GM21360 (cell line): ENCODE results near the gene GHDC.
A peak's percentile ranks its signal among the peaks of the same experiment; 100 is the strongest.
"Not testable (repeated sequence)": the region's sequence is repeated elsewhere in the genome, so short reads cannot be mapped to it uniquely, and the experiment has no call there.

Experiments used
- ATAC-seq: cut with Tn5 transposase; IDR thresholded peaks from one replicate; pipeline ENCODE4 v1.9.1; 2021; ENCODE audit warnings: mild to moderate bottlenecking, moderate library complexity; ENCODE audit not compliant: unreplicated experiment

Gene GHDC, protein sequence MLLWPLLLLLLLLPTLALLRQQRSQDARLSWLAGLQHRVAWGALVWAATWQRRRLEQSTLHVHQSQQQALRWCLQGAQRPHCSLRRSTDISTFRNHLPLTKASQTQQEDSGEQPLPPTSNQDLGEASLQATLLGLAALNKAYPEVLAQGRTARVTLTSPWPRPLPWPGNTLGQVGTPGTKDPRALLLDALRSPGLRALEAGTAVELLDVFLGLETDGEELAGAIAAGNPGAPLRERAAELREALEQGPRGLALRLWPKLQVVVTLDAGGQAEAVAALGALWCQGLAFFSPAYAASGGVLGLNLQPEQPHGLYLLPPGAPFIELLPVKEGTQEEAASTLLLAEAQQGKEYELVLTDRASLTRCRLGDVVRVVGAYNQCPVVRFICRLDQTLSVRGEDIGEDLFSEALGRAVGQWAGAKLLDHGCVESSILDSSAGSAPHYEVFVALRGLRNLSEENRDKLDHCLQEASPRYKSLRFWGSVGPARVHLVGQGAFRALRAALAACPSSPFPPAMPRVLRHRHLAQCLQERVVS

DNA sequence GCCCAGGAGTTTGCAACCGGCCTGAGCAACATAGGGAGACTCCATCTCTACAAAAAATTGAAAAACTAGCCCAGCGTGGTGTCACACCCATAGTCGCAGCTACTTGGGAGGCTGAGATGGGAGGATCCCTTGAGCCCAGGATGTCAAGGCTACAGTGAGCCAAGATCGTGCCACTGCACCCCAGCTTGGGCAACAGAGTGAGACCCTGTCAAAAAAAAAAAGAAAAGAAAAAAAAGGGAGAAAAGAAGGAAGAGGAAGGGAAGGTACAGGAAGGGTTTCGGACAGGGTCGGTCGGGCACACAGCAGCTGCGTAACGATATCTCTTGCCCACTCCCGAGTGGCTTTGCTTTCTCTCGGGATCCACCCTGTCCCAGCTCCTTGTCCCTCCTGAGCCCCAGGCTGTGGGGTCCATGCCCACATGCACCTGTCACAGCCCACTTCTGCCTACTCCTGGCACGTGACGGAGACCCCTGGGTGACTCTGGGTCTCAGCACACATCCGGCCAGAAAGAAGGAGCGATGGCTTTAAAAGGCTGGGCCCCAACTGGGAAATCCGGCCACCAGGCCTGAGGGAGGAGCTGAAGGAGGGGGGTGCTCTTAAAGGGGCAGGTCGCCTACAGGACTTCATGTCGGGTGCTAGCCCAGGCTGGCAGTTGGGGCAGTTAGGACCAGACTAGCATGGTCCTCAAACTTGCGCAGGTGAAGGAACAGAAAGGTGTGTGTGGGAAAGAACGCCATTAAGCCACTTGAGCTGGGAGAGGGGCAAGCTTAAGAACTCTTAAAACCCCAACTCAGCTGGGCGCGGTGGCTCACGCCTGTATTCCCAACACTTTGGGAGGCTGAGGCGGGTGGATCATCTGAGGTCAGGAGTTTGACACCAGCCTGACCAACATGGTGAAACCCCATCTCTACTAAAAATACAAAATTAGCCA is at the start of gene GHDC:
Gene GHDC, minus strand, starts transcription at position 526 of the 931 bp plus-strand sequence. CDS start 913 bp downstream, outside the sequence.
- ATAC-seq = peak; percentile 68

DNA sequence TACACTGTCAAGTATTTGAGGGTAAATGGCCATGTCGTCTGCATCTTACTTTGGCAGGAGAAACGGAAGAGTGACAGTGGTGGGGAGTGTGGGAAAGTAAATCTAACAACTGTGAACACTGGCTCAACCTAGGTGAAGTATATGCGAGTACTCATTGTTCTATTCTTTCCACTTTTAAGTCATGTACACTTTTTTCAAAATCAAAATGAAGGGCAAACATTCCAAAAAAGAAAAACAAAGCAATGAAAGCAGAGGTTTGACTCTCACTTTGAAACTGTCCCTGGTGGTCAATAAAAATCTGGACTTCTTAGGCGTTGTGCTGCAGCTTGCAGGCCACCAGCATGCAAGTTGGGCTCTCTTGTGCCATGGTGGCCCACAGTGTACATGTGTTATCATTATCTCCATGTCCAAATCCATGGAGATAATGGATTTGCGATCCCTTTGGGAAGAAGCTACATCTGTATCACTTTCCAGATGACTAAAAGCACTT is 49.2 kb upstream of the GHDC start:
- no peak for ATAC-seq

DNA sequence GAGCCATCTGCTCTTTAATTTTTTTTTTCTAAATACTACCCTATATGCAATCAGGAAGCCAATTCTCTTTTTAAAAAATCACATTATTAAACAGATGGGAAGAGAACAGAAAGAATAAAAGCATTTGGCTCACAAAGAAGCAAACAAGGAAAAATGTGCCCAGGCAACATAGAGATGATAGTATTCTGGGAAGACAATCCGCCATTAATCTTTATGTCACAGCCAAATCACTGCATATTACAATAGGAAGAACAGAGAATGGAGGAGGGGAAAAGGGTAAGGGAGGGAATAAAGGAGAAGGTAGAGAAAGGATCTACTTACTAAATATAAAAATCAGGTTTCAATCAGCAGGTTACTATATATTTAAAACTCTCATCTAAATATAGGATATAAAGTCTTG is 47.6 kb upstream of the GHDC start:
- ATAC-seq = no peak

DNA sequence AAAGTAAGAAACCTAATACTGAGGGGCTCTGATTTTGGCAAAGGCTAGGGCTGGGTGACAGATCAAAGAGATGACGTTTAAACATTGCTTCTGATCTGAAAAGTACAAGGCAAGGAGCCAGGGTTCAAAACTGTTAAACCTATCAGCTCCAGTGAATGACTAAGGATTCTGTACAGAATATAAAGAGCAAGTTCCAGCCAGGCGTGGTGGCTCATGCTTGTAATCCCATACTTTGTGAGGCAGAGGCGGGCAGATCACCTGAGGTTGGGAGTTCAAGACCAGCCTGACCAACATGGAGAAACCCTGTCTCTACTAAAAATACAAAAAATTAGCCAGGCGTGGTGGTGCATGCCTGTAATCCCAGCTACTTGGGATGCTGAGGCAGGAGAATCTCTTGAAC is 46.6 kb upstream of the GHDC start:
- ATAC-seq = not testable (repeated sequence)

DNA sequence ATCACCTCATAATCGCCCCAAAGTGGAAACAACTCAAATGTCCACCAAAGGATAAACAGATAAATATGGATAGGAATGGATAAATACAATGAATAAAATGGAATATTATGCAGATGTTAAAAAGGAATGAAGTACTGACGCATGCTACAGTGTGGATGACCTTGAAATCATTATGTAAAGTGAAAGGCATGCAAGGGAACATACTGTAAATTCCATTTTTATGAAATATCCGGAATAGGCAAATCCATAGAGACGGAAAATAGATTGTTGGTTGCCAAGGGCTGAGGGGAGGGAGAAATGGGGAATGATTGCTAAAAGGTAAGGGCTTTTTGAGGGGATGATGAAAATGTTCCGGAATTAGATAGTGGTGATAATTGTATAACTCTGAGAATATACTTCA is 45.9 kb upstream of the GHDC start:
- ATAC-seq = no peak

DNA sequence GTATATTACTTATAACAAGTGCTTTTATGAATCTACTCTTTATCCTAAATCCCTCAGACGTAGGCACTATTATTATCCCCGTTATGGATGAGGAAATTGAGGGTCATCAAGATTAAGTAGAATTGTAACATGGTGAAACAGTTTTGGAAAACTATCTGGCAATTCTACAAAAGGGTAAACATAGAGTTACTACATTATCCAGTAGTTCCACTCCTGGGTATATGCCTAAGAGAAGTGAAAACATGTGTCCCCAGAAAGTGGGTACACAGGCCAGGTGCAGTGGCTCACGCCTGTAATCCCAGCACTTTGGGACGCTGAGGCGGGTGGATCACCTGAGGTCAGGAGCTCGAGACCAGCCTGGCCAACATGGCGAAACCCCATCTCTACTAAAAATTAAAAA is 45.3 kb upstream of the GHDC start:
- not testable (repeated sequence) for ATAC-seq

DNA sequence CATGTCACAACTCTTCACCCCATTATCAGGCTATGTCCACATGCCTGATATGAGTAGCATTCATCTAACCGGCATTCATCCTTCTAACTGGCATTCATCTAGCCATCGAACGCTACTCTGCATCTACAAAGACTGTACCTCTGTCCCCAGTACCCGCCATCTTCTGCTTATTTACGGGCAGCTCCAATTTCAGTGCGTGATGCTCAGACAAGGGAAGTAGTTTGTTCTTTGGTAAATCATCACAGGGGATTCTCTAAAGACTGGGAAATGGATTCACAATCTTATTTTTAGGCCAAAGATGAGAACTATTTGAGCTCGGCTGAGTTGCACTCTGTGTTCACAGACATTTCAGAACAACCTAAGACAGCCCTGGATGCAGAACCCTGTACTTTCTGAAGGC is 42.5 kb upstream of the GHDC start:
- no peak for ATAC-seq

DNA sequence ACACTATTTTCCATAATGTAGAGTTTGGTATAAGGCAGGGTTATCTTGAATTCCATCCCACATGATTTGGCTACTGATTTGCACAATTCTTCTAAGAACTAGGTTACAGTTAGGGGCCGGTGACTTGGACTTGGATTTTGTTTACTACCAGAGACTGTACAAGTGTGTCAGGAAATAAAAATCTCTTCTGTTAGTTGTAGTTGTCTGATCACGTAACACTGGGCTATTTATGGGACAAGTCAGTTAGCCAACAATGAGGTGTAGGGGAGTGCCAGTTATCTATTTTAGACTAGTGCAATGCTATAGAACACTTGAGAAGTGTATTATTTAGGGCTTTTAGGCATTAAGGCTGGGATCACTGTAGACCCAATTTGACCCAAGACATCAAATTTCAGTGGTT is 39.7 kb upstream of the GHDC start:
- ATAC-seq = no peak

DNA sequence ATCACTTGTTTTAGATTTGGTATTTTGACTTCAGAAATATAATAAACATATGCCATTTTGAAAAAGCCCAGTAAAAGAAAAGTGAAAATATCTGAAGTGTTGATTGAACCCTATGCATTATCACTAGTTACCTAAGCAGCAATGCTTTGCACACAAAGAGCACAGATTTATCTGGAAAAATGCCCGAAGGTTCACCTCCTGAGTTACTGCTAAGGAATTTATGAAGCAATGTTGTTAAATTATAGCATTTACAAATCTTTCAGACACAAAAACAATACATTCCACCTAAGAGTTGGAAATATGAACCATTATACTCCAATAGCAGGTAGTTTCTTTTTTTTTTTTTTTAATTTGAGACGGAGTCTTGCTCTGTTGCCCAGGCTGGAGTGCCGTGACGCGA is 38.9 kb upstream of the GHDC start:
- ATAC-seq = no peak

DNA sequence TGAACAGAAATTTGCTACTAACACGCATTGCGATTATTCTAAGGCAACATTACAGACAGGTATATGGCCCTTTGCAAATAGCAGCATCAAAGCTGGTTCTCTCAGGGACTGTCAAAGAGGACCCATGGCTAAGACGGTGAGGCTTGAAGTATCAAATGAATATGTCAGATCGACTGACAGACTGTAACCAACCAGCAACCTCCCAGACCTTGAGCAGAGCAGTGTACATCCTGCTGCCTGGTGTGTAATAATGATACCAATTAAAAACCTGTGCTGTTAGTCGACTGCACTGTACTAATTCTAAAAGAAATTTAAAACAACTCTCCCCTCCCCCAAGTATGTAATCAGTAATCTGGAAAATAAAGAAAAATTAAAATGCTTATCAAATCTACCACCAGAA is 35.9 kb upstream of the GHDC start:
- no peak for ATAC-seq

DNA sequence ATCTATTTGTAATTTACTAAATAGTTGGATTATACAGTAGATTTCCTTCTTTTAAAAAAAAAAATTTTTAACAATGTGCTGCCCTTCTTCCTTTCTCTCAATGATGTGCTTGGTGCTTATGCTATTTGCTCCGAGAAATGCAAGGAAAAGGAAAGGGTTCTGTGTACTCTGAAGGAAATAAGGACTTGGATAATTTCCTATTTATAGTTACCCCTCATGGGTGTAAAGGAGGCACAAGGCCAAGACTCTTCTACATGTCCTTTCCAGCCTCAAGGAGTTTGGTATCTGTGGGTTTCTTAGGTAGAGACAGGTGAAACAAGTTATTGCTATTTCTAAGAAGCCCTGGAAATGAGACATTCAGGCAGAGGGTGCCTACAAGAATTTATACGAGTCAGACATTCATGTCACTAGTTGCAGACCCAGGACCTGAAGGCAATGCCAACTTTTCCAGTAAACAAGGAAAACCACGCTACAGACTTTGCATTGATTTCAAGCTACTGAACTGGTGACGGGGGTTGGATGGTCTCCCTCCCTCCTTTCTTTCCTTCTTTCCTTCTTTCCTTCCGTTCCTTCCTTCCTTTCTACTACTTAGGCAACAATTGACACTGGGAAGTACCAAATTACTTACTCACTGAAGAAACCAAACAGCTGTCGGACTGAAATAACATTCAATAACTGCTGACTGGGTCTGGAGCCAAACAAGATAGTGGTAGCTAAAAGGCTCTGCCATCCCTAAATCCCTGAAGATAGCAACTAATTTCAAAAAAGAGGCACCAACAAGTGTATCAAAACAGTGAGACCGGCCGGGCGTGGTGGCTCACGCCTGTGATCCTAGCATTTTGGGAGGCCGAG is 33.8 kb upstream of the GHDC start:
- no peak for ATAC-seq

DNA sequence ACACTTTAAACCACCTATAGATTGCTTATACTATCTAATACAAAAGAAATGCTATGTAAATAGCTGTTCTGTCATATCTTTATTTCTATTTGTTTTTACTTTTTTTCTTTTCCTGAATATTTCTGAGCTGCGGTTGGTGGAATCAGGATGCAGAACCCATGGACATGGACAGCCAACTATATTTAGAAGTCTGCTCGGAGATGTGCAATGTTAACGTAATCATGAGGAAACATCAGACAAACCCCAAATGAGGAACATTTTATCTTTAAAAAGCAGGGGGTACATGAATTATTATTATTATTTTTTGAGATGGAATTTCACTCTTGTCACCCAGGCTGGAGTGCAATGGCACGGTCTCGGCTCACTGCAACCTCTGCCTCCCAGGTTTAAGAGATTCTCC is 31.4 kb upstream of the GHDC start:
- no peak for ATAC-seq

DNA sequence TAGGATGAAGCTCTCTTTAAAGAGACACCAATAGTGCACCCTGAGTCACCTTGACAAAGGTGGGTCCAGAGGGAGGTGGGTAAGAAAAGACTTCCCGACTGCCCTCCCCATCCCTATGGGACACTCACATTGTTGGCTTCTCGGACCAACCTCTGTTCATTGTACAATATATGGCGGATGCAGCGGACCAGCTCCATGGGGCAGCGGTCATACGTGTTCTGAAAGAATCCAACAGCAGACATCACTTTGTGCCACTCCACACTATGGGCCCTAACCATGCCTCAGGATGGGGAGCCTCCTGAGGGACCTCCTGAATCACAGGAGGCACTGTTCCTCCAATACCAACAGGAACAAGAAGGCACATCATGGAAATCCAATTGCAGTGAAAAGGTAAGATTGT is 30.4 kb upstream of the GHDC start:
- no peak for ATAC-seq

DNA sequence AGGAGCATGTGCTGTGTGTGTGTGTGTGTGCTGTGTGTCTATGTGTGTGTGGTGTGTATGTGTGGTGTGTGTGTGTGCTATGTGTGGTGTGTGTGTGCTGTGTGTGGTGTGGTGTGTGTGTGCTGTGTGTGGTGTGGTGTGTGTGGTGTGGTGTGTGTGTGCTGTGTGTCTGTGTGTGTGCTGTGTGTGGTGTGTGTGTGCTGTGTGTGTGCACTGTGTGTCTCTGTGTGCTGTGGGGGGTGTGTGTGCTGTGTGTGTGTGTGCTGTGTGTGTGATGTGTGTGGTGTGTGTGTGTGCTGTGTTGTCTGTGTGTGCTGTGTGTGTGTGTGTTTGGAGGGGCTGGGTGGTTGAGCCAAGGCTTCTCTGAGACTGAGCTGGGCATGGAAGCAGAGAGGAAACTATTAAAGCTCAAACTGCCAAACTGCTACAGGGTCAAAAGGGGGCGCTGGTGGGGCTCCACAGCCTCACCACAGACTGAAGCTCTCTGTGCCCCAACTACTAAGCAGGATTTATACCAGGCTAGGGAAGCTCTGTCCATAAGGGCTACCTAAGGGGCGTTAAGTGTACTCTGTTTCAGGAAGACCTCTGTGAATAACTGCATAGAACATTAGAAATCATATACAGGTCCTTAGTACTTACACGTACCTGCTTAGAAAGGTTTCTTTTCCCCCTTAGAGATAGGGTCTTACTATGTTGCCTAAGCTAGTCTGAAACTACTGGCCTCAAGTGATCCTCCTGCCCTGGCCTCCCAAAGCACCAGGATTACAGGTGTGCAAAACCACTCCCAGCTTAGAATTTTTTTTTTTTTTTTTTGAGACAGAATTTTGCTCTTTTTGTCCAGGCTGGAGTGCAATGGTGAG is 27.8 kb upstream of the GHDC start:
- no peak for ATAC-seq

DNA sequence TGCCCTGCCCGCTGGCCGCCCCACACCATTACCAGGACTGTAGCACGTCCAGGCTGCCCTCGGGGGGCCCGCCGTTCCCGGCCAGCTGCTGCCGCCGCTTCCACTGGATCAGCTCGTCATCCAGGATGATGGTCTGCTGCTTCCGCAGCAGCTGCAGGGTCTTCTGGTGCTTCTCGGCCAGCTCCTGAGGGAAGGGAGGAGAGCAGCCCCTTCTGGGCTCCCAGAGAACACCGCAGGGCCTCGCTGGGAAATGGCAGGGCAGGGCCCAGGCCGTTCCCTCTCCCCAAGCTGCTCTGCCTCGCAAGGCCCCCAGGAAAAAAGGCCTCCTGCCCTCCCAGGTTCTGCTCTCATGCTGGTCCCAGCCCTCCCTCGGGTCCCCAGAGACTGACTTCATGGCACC is 25.0 kb upstream of the GHDC start:
- ATAC-seq = not testable (repeated sequence)

DNA sequence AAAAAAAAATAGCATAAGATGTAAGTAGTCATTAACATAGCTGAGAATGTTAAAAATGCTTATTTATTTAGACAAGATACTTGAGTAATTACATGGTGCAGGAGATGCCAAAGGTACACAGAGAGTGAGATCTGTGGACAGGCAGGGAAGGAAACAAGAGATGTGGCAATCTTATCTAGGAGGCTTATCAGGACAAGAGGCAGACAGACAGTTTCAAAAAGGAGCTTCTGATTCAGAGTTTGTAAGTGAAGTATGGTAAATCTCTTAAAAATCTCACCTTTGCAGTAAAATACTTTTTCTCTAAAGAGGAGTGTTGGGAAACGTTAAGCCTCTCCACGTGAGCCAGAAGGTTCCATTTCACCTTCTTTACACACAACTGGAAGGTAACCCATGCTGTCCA is 19.9 kb upstream of the GHDC start:
- ATAC-seq = no peak

DNA sequence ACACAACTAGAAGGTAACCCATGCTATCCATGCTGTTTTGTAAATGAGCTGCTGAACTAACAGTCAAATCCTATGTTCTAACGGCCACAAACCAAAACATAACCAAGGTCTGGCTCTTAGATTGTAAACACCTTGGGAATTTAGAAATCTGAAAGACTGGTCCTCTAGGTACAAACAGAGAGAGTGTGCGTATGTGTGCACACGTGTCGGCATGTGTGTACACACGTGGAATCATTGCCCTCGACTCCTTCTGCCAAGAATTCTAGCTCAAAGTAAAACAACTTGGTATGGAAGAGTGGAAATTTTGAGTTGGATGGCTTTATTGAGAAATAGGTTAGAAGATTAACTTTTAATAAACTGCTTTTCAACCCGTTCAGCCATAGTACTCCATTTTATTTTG is 18.1 kb upstream of the GHDC start:
- no peak for ATAC-seq

DNA sequence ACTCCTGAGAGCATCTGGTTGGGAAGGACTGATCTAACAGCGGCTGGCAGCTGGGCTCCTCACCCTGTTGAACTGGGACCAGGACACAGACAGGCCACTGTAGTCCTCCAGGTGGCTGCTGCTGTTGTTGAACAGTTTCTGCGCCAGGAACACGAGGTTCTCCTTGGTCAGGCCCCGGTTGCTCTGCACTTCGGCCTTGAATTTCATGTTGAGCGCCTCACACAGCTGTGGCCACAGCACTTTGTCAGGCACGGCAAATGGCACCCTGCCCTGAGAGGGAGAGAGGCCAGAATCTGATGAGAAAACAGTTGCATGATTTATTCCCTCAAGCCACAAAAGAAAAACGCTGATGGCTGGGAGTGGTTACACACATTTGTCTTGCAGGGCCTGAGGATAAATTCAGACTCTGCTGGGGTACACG is 17.6 kb upstream of the GHDC start:
- not testable (repeated sequence) for ATAC-seq

DNA sequence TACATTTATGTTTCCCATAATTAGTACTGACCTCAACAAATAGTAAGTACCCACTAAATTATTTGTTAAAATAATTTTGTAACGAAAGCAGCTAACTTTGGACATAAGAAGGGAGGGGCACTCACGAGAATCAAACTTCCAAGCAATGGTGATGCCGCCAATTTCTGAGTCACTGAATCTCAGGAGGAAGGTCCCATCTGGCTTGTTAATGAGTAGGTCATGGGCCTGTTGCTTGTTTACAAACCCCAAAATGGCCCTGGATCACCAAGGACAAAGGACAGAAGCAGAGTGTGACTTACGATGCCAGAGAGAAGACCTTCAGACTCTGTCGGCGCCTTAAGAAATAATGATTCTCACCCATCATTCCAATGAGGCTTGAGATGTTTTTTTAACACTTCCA is 15.8 kb upstream of the GHDC start:
- no peak for ATAC-seq

DNA sequence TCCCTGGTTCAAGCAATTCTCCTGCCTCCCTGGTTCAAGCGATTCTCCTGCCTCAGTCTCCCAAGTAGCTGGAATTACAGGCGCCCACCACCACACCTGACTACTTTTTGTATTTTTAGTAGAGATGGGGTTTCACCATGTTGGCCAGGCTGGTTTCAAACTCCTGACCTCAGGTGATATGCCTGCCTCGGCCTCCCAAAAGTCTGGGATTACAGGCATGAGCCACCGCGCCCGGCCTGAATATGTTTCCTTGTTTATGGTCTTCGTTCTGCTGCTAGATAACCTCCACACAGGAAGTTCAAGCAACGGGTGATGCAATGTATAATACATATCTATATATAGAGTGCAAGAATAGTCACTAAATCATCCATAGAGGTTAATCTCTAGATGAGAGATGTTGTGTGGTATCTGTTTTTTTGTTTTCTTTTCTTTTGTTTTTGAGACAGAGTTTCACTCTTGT is 11.9 kb upstream of the GHDC start:
- not testable (repeated sequence) for ATAC-seq
